Liver (tissue), 9 donors: ENCODE results near the gene ABCC11. TPM values are rescaled to one million over a fixed set of nuclear protein-coding genes. Genes with fewer than 3 reads are reported as not detected.

Experiments used
- DNase-seq: peaks from one replicate; pipeline ENCODE4 v3.0.0-alpha.2; 2017; ENCODE audit warnings: low spot score
- H3K27ac ChIP-seq, 2 donors: one replicate each; pipeline ENCODE4 v1.7.0; 2013; ENCODE audit warnings: inconsistent platforms in 2 of 2, low read length in 2 of 2, control low read depth in 1 of 2, low read depth in 1 of 2, mild to moderate bottlenecking in 1 of 2
- H3K27me3 ChIP-seq, 4 donors: one replicate each; pipeline versions ENCODE4 v1.6.1 to v1.7.0; 2013; ENCODE audit warnings: low read length in 3 of 4, inconsistent platforms in 1 of 4, mild to moderate bottlenecking in 1 of 4, moderate library complexity in 1 of 4; ENCODE audit not compliant: control insufficient read depth in 4 of 4, insufficient read depth in 4 of 4
- H3K36me3 ChIP-seq, 4 donors: one replicate each; pipeline versions ENCODE4 v1.6.1 to v1.7.0; 2013; ENCODE audit warnings: low read length in 3 of 4, mild to moderate bottlenecking in 3 of 4, low read depth in 1 of 4, moderate library complexity in 1 of 4; ENCODE audit not compliant: control insufficient read depth in 4 of 4, insufficient read depth in 3 of 4
- H3K4me1 ChIP-seq, 4 donors: one replicate each; pipeline versions ENCODE4 v1.6.1 to v1.7.0; 2013; ENCODE audit warnings: low read length in 3 of 4, mild to moderate bottlenecking in 3 of 4, moderate library complexity in 1 of 4; ENCODE audit not compliant: control insufficient read depth in 4 of 4, insufficient read depth in 4 of 4
- H3K4me3 ChIP-seq, 3 donors: one replicate each; pipeline versions ENCODE4 v1.6.1 to v1.7.0; 2013; ENCODE audit warnings: low read length in 3 of 3, control low read depth in 1 of 3, low read depth in 1 of 3, mild to moderate bottlenecking in 1 of 3
- H3K9ac ChIP-seq, 2 donors: one replicate each; pipeline ENCODE4 v1.7.0; 2013; ENCODE audit warnings: low read length in 2 of 2, mild to moderate bottlenecking in 2 of 2, moderate library complexity in 2 of 2, control low read depth in 1 of 2, low read depth in 1 of 2
- H3K9me3 ChIP-seq, 4 donors: one replicate each; pipeline versions ENCODE4 v1.6.1 to v1.7.0; 2013; ENCODE audit warnings: low read length in 3 of 4; ENCODE audit not compliant: control insufficient read depth in 4 of 4
- EGR1 ChIP-seq, 2 donors: IDR thresholded peaks; 2 replicates each; pipeline ENCODE4 v1.6.1; 2016 to 2018; ENCODE audit warnings: antibody characterized with exemption in 2 of 2, low read depth in 2 of 2
- FOXA1 ChIP-seq: IDR thresholded peaks from 2 replicates; pipeline ENCODE4 v1.6.1; 2016; ENCODE audit warnings: antibody characterized with exemption
- FOXA2 ChIP-seq: IDR thresholded peaks from 2 replicates; pipeline ENCODE4 v1.6.1; 2016; ENCODE audit warnings: antibody characterized with exemption
- GABPA ChIP-seq, 2 donors: IDR thresholded peaks in 1 of 2; conservative IDR thresholded peaks in 1 of 2; 2 replicates each; pipeline ENCODE4 v1.6.1; 2016; ENCODE audit warnings: antibody characterized with exemption in 2 of 2, mild to moderate bottlenecking in 1 of 2, moderate library complexity in 1 of 2
- HNF4A ChIP-seq, 2 donors: conservative IDR thresholded peaks; 2 replicates each; pipeline ENCODE4 v1.6.1; 2016; ENCODE audit warnings: antibody characterized with exemption in 2 of 2, mild to moderate bottlenecking in 2 of 2
- HNF4G ChIP-seq: IDR thresholded peaks from 2 replicates; pipeline ENCODE4 v1.6.1; 2016; ENCODE audit warnings: antibody characterized with exemption
- JUND ChIP-seq, 2 donors: IDR thresholded peaks; 2 replicates each; pipeline ENCODE4 v1.6.1; 2016; ENCODE audit warnings: antibody characterized with exemption in 2 of 2
- NR2F2 ChIP-seq: IDR thresholded peaks from 2 replicates; pipeline ENCODE4 v1.6.1; 2016; ENCODE audit warnings: antibody characterized with exemption
- RAD21 ChIP-seq, 2 donors: IDR thresholded peaks; 2 replicates each; pipeline ENCODE4 v1.6.1; 2016; ENCODE audit warnings: antibody characterized with exemption in 2 of 2, mild to moderate bottlenecking in 2 of 2
- RXRA ChIP-seq, 2 donors: IDR thresholded peaks; 2 replicates each; pipeline ENCODE4 v1.6.1; 2017 to 2018; ENCODE audit warnings: antibody characterized with exemption in 2 of 2, mild to moderate bottlenecking in 1 of 2
- SP1 ChIP-seq: IDR thresholded peaks from 2 replicates; pipeline ENCODE4 v1.6.1; 2018; ENCODE audit warnings: antibody characterized with exemption, mild to moderate bottlenecking
- TAF1 ChIP-seq: conservative IDR thresholded peaks from 2 replicates; pipeline ENCODE4 v1.6.1; 2016; ENCODE audit warnings: antibody characterized with exemption, mild to moderate bottlenecking
- YY1 ChIP-seq: IDR thresholded peaks from 2 replicates; pipeline ENCODE4 v1.6.1; 2016; ENCODE audit warnings: antibody characterized with exemption, mild to moderate bottlenecking
- WGBS: extraction: QIAGEN DNeasy Blood & Tissue Kit; methylation state at CpG from one replicate; pipeline ENCODE4 v1.1.7; 2013; 5-methylcytosine and 5-hydroxymethylcytosine counted together
- polyA plus RNA-seq, 2 donors: library from polyadenylated mRNA; stranded (reverse) in 1 of 2; unstranded in 1 of 2; fragments of 200-250 nt in 1 of 2; fragments of >200 nt in 1 of 2; fragmentation: Nextera tagmentation in 1 of 2; extraction: Ambion mirVana in 1 of 2; gene quantifications; one replicate each; pipeline versions ENCODE4 v1.2.1 to v1.2.3, GENCODE V29; 2013 to 2015
- total RNA-seq, 2 donors: library from RNA; depleted of rRNA; stranded (reverse); fragments of >200 nt; gene quantifications; one replicate each; pipeline ENCODE4 v1.2.3, GENCODE V29; 2014
- TF ChIP-seq, protein P1 (sequence below): IDR thresholded peaks from 2 replicates; pipeline ENCODE4 v1.6.1; 2016; ENCODE audit warnings: antibody characterized with exemption, mild to moderate bottlenecking
- TF ChIP-seq, protein P2 (sequence below): IDR thresholded peaks from 2 replicates; pipeline ENCODE4 v1.6.1; 2016; ENCODE audit warnings: antibody characterized with exemption
- TF ChIP-seq, protein P3 (sequence below): IDR thresholded peaks from 2 replicates; pipeline ENCODE4 v1.6.1; 2016; ENCODE audit warnings: antibody characterized with exemption
- TF ChIP-seq, protein P4 (sequence below): fragments of 150-350 bp; IDR thresholded peaks from 2 replicates; pipeline ENCODE4 v1.5.1; 2017; ENCODE audit warnings: improper control_type of control experiment, low read depth, low read length; ENCODE audit not compliant: missing input control
- TF ChIP-seq, protein P5 (sequence below): IDR thresholded peaks from 2 replicates; pipeline ENCODE4 v1.6.1; 2016; ENCODE audit warnings: antibody characterized with exemption
- donor health status: healthy.
- donor health status: healthy.
- donor health status: healthy.
- donor health status: healthy.
- donor health status: healthy.

The ABCC11 gene
- total and polyA plus RNA-seq, 4 donors = 1.4 to 22.3 (median 2.7) TPM

DNA sequence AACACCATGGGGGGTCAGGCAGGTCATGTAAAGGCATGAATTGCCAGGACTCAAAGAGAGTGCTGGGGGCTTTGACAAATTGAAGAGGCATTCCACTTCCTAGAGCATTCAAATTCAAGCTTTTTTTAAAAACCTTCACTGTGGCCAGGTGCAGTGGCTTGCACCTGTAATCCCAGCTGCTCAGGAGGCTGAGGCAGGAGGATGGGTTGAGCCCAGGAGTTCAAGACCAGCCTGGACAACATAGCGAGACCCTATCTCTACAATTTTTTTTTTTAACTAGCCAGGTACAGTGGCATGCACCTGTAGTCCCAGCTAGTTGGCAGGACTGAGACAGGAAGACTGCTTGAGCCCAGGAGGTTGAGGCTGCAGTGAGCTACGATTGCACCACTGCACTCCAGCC, 108.8 kb downstream of the ABCC11 start:
- no peak for DNase-seq
- WGBS = 93% methylated on average over 2 of the region's 2 CpGs
- Histone ChIP-seq H3K9ac (no peak overlapping the region), H3K27me3 (no peaks in the 10 kb centered on the region), H3K4me3 (no peak overlapping the region), H3K27ac (no peak overlapping the region), H3K4me1 (no peaks in the 10 kb centered on the region), H3K36me3 (no peaks in the 10 kb centered on the region), H3K9me3 (no peaks in the 10 kb centered on the region)
- no peak for TF ChIP-seq RAD21 (IDR thresholded peaks at IDR 0.05)
- TF ChIP-seq NR2F2 = no peak
- TF ChIP-seq, protein P1, sequence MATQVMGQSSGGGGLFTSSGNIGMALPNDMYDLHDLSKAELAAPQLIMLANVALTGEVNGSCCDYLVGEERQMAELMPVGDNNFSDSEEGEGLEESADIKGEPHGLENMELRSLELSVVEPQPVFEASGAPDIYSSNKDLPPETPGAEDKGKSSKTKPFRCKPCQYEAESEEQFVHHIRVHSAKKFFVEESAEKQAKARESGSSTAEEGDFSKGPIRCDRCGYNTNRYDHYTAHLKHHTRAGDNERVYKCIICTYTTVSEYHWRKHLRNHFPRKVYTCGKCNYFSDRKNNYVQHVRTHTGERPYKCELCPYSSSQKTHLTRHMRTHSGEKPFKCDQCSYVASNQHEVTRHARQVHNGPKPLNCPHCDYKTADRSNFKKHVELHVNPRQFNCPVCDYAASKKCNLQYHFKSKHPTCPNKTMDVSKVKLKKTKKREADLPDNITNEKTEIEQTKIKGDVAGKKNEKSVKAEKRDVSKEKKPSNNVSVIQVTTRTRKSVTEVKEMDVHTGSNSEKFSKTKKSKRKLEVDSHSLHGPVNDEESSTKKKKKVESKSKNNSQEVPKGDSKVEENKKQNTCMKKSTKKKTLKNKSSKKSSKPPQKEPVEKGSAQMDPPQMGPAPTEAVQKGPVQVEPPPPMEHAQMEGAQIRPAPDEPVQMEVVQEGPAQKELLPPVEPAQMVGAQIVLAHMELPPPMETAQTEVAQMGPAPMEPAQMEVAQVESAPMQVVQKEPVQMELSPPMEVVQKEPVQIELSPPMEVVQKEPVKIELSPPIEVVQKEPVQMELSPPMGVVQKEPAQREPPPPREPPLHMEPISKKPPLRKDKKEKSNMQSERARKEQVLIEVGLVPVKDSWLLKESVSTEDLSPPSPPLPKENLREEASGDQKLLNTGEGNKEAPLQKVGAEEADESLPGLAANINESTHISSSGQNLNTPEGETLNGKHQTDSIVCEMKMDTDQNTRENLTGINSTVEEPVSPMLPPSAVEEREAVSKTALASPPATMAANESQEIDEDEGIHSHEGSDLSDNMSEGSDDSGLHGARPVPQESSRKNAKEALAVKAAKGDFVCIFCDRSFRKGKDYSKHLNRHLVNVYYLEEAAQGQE = no peak
- no peak for TF ChIP-seq JUND (IDR thresholded peaks at IDR 0.05)
- no peak for TF ChIP-seq HNF4A (conservative IDR thresholded peaks at IDR 0.05)
- TF ChIP-seq, protein P2, sequence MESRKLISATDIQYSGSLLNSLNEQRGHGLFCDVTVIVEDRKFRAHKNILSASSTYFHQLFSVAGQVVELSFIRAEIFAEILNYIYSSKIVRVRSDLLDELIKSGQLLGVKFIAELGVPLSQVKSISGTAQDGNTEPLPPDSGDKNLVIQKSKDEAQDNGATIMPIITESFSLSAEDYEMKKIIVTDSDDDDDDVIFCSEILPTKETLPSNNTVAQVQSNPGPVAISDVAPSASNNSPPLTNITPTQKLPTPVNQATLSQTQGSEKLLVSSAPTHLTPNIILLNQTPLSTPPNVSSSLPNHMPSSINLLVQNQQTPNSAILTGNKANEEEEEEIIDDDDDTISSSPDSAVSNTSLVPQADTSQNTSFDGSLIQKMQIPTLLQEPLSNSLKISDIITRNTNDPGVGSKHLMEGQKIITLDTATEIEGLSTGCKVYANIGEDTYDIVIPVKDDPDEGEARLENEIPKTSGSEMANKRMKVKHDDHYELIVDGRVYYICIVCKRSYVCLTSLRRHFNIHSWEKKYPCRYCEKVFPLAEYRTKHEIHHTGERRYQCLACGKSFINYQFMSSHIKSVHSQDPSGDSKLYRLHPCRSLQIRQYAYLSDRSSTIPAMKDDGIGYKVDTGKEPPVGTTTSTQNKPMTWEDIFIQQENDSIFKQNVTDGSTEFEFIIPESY = no peak
- no peak for TF ChIP-seq GABPA (IDR thresholded peaks at IDR 0.05 in 1 of 2, conservative IDR thresholded peaks at IDR 0.05 in 1 of 2)
- TF ChIP-seq, protein P3, sequence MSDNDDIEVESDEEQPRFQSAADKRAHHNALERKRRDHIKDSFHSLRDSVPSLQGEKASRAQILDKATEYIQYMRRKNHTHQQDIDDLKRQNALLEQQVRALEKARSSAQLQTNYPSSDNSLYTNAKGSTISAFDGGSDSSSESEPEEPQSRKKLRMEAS = no peak
- TF ChIP-seq, protein P4, sequence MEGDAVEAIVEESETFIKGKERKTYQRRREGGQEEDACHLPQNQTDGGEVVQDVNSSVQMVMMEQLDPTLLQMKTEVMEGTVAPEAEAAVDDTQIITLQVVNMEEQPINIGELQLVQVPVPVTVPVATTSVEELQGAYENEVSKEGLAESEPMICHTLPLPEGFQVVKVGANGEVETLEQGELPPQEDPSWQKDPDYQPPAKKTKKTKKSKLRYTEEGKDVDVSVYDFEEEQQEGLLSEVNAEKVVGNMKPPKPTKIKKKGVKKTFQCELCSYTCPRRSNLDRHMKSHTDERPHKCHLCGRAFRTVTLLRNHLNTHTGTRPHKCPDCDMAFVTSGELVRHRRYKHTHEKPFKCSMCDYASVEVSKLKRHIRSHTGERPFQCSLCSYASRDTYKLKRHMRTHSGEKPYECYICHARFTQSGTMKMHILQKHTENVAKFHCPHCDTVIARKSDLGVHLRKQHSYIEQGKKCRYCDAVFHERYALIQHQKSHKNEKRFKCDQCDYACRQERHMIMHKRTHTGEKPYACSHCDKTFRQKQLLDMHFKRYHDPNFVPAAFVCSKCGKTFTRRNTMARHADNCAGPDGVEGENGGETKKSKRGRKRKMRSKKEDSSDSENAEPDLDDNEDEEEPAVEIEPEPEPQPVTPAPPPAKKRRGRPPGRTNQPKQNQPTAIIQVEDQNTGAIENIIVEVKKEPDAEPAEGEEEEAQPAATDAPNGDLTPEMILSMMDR = no peak
- no peak for TF ChIP-seq HNF4G
- no peak for TF ChIP-seq EGR1 (IDR thresholded peaks at IDR 0.05; ENCODE audit: low read depth in 2 of 2)
- no peak for TF ChIP-seq SP1
- TF ChIP-seq RXRA (IDR thresholded peaks at IDR 0.05) = no peak
- TF ChIP-seq, protein P5, sequence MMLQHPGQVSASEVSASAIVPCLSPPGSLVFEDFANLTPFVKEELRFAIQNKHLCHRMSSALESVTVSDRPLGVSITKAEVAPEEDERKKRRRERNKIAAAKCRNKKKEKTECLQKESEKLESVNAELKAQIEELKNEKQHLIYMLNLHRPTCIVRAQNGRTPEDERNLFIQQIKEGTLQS = no peak
- no peak for TF ChIP-seq TAF1
- TF ChIP-seq YY1 = no peak
- no peak for TF ChIP-seq FOXA2
- TF ChIP-seq FOXA1 = no peak
